Loucy (cell line): ENCODE results near the gene CAPS.

Source experiments
- H2AFZ ChIP-seq: fragments of 200-600 bp; sonication (generic); 2 replicates; pipeline ENCODE4 v1.6.0; 2016; ENCODE audit warnings: antibody characterized with exemption, mild to moderate bottlenecking, low read length, moderate library complexity
- H3F3A ChIP-seq: fragments of 200-600 bp; 2 replicates; pipeline ENCODE4 v1.6.0; 2016; ENCODE audit warnings: antibody characterized with exemption, low read depth, mild to moderate bottlenecking
- H3K27me3 ChIP-seq: fragments of 200-600 bp; sonication (generic); 2 replicates; pipeline ENCODE4 v1.6.1; 2014; ENCODE audit warnings: low read length, mild to moderate bottlenecking; ENCODE audit not compliant: insufficient read depth, poor library complexity, severe bottlenecking
- H3K36me3 ChIP-seq: fragments of 200-600 bp; sonication (generic); 2 replicates; pipeline ENCODE4 v1.6.1; 2016; ENCODE audit warnings: low read length; ENCODE audit not compliant: insufficient read depth
- H3K4me1 ChIP-seq: fragments of 200-600 bp; sonication (generic); 2 replicates; pipeline ENCODE4 v1.5.1; 2014; ENCODE audit warnings: low read length, mild to moderate bottlenecking; ENCODE audit not compliant: insufficient read depth, poor library complexity, severe bottlenecking
- H3K4me2 ChIP-seq: fragments of 200-600 bp; sonication (generic); 2 replicates; pipeline ENCODE4 v1.6.0; 2014; ENCODE audit warnings: antibody characterized with exemption, low read length, low read depth, mild to moderate bottlenecking; ENCODE audit not compliant: poor library complexity, severe bottlenecking
- H3K4me3 ChIP-seq: fragments of 200-600 bp; sonication (generic); 2 replicates; pipeline ENCODE4 v1.5.1; 2014; ENCODE audit warnings: low read length, mild to moderate bottlenecking, mixed read lengths; ENCODE audit not compliant: poor library complexity, severe bottlenecking
- H3K79me2 ChIP-seq: fragments of 200-600 bp; sonication (generic); 2 replicates; pipeline ENCODE4 v1.6.1; 2014; ENCODE audit warnings: low read length; ENCODE audit not compliant: insufficient read depth
- H3K9ac ChIP-seq: fragments of 200-600 bp; sonication (generic); 2 replicates; pipeline ENCODE4 v1.6.0; 2014; ENCODE audit warnings: mild to moderate bottlenecking, low read depth, low read length, moderate library complexity; ENCODE audit not compliant: poor library complexity, severe bottlenecking
- H3K9me2 ChIP-seq: fragments of 200-600 bp; sonication (generic); replicated peaks from 2 replicates; pipeline ENCODE4 v1.6.1; 2016; ENCODE audit warnings: low read depth, low read length, mixed read lengths
- H3K9me3 ChIP-seq: fragments of 200-600 bp; sonication (generic); 2 replicates; pipeline ENCODE4 v1.6.1; 2014; ENCODE audit warnings: mild to moderate bottlenecking, antibody characterized with exemption, low read length, low read depth; ENCODE audit not compliant: insufficient read depth
- H4K20me1 ChIP-seq: fragments of 200-600 bp; sonication (generic); 2 replicates; pipeline ENCODE4 v1.6.0; 2014; ENCODE audit warnings: antibody characterized with exemption, low read length, mild to moderate bottlenecking; ENCODE audit not compliant: insufficient read depth, poor library complexity, severe bottlenecking
- EZH2phosphoT487 ChIP-seq: fragments of 200-600 bp; IDR thresholded peaks from 2 replicates; pipeline ENCODE4 v1.6.1; 2018; ENCODE audit warnings: antibody characterized with exemption, mild to moderate bottlenecking, moderate library complexity, borderline replicate concordance
- TF ChIP-seq, protein P1 (sequence below): fragments of 200-600 bp; sonication (generic); conservative IDR thresholded peaks from 2 replicates; pipeline ENCODE4 v1.5.1; 2014; ENCODE audit warnings: mild to moderate bottlenecking, antibody characterized with exemption, low read length

Gene CAPS

DNA sequence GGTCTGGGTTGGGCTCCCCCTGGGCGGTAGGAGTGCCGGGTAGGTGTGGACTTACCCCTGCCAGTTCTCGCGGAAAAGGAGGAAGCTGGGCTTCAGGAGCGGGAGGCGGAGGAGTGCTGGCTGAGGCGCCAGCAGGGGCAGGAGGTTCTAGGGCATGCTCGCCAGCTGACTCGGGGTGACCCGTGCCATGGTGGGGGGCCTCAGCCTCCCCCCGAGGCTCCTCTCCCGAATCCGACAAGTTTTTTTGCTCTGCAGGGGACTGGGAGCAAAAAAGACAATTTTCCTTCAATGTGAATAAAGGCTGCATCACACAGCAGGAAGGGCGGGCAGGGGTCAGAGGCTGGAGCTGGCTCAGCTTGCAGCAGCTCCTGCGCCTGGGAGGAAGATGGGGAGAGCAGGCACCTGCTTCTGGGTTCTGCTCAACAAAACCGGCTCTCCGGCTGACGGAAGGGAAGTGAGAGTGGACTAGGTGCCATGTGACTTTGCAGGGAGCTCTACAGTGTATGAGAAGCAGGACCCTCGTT lies 37.3 kb downstream of the CAPS start:
- TF ChIP-seq EZH2phosphoT487, result no peak
- TF ChIP-seq, protein P1, sequence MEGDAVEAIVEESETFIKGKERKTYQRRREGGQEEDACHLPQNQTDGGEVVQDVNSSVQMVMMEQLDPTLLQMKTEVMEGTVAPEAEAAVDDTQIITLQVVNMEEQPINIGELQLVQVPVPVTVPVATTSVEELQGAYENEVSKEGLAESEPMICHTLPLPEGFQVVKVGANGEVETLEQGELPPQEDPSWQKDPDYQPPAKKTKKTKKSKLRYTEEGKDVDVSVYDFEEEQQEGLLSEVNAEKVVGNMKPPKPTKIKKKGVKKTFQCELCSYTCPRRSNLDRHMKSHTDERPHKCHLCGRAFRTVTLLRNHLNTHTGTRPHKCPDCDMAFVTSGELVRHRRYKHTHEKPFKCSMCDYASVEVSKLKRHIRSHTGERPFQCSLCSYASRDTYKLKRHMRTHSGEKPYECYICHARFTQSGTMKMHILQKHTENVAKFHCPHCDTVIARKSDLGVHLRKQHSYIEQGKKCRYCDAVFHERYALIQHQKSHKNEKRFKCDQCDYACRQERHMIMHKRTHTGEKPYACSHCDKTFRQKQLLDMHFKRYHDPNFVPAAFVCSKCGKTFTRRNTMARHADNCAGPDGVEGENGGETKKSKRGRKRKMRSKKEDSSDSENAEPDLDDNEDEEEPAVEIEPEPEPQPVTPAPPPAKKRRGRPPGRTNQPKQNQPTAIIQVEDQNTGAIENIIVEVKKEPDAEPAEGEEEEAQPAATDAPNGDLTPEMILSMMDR, result no peak
- no peaks in the 10 kb centered on the region for H3K27me3 ChIP-seq
- peaks cover 65% of the 10 kb centered on the region for H4K20me1 ChIP-seq
- H3K79me2 ChIP-seq, result peaks cover 96% of the 10 kb centered on the region
- peaks cover 18% of the 10 kb centered on the region for H3K4me1 ChIP-seq
- H3K9ac ChIP-seq, result no peak overlapping the region
- no peak overlapping the region for H3K4me2 ChIP-seq
- no peak overlapping the region for H3K4me3 ChIP-seq
- no peak overlapping the region for H2AFZ ChIP-seq
- no peaks in the 10 kb centered on the region for H3K9me2 ChIP-seq
- no peaks in the 10 kb centered on the region for H3K9me3 ChIP-seq
- H3F3A ChIP-seq, result no peaks in the 10 kb centered on the region
- peaks cover 29% of the 10 kb centered on the region; the same call in 1 of the 2 replicates for H3K36me3 ChIP-seq

DNA sequence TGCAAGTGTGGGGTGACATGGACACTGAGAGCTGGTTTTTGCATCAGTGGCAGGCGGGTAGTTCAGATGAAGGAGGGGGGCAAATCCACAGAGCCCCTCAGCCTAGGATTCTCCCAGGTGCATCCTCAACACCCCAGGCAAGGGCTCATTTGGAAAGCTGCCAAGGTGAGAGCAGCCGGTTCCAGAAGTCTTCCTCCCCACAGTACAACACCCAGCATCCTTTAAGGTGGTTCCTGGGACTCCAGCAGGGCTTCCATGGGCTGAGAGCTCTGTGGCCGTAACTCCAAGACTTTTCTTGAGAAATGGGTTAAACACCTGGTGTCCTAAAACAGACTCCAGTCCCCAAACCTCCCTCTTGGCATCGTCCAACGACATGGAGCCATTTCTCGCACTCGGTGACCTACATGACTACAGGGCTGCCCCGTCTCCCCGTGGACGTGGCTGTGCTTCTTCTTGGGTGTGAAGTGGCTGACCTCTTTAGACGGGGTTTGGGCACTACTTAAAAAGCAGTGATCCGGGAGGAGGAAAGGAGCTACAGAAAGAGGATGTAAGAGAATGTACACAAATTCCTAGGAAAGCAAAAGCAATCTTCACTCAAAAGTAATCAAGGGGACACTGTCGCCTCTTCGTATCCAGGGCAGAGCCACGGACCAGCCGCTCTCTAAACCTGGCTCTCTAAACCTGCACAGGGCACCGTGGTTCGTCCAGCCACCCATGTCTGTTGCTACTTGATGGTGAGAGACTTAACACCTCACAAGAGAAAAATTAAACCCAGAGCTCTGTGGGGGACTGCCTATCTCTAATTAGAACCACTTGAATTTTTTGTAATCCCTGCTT lies 38.4 kb downstream of the CAPS start:
- Histone ChIP-seq H3K36me3 (peaks cover 27% of the 10 kb centered on the region; the same call in 1 of the 2 replicates), H3K9me3 (no peaks in the 10 kb centered on the region), H3K4me2 (no peak overlapping the region), H3K4me3 (no peak overlapping the region), H3F3A (no peaks in the 10 kb centered on the region), H4K20me1 (peaks cover 66% of the 10 kb centered on the region), H3K9ac (no peak overlapping the region), H3K9me2 (no peaks in the 10 kb centered on the region), H3K79me2 (peaks cover 98% of the 10 kb centered on the region), H3K4me1 (peaks cover 18% of the 10 kb centered on the region), H2AFZ (no peak overlapping the region), H3K27me3 (no peaks in the 10 kb centered on the region)
- TF ChIP-seq EZH2phosphoT487, result no peak

- Histone ChIP-seq H3K9me3 (no peaks in the 10 kb centered on the region), H2AFZ (no peak overlapping the region), H3K9me2 (no peaks in the 10 kb centered on the region), H3K27me3 (no peaks in the 10 kb centered on the region), H3K4me2 (peak overlapping the region; percentile 13), H3F3A (no peaks in the 10 kb centered on the region), H3K79me2 (peaks cover 98% of the 10 kb centered on the region), H3K4me1 (peaks cover 18% of the 10 kb centered on the region), H3K36me3 (peaks cover 23% of the 10 kb centered on the region; the same call in 1 of the 2 replicates), H3K4me3 (no peak overlapping the region), H3K9ac (no peak overlapping the region), H4K20me1 (peaks cover 73% of the 10 kb centered on the region)
- TF ChIP-seq, protein P1, result no peak
- no peak for TF ChIP-seq EZH2phosphoT487
These were observed 39.1 kb downstream of the CAPS start for GRCh38 chr19:5953030-5953589.
